GM12875 (cell line): Measurements from ENCODE around the gene CPB2.

Experiments
- H3K4me3 ChIP-seq: one replicate; pipeline ENCODE4 v1.5.1; 2011; ENCODE audit warnings: low read depth, low read length, control low read depth
- CTCF ChIP-seq: IDR thresholded peaks from 2 replicates; pipeline ENCODE4 v1.5.1; 2011; ENCODE audit warnings: low read depth, mild to moderate bottlenecking, control low read depth, inconsistent platforms, low read length, moderate library complexity, borderline replicate concordance; ENCODE audit not compliant: insufficient read depth

Gene CPB2

GRCh38 chr13:46126552-46127357 is 21.9 kb upstream of the CPB2 start:
- TF ChIP-seq CTCF = peak; percentile 88
- H3K4me3 ChIP-seq = no peak overlapping the region

GRCh38 chr13:46126056-46126455 is 21.2 kb upstream of the CPB2 start:
- no peak for TF ChIP-seq CTCF
- no peak overlapping the region for H3K4me3 ChIP-seq

GRCh38 chr13:46124967-46125933 is 20.4 kb upstream of the CPB2 start:
- no peak for TF ChIP-seq CTCF
- no peak overlapping the region for H3K4me3 ChIP-seq

GRCh38 chr13:46124531-46124966 is 19.7 kb upstream of the CPB2 start:
- H3K4me3 ChIP-seq = no peak overlapping the region
- TF ChIP-seq CTCF = 0 out of 2 replicates have a peak, but pooled peaks have one; percentile 4

- no peak overlapping the region for H3K4me3 ChIP-seq
- TF ChIP-seq CTCF = no peak
Measured at GRCh38 chr13:46122304-46122703, 17.5 kb upstream of the CPB2 start.

- H3K4me3 ChIP-seq = no peak overlapping the region
- TF ChIP-seq CTCF = no peak
Measured at GRCh38 chr13:46121597-46122163, 16.8 kb upstream of the CPB2 start.
